ACC112 (cell line): ENCODE data around the gene SLC22A3.
A peak's percentile ranks its signal among the peaks of the same experiment; 100 is the strongest.

Experiments
- H2AFZ ChIP-seq: fragments of 200-600 bp; sonication (generic); one replicate; pipeline ENCODE4 v1.6.0; 2017; ENCODE audit warnings: antibody characterized with exemption, low read length; ENCODE audit not compliant: unreplicated experiment
- H3K27ac ChIP-seq: fragments of 200-600 bp; sonication (generic); 2 replicates; pipeline ENCODE4 v1.5.1; 2014; ENCODE audit warnings: low read depth, mild to moderate bottlenecking, antibody characterized with exemption, low read length, moderate library complexity
- H3K27me3 ChIP-seq: fragments of 200-600 bp; sonication (generic); 2 replicates; pipeline ENCODE4 v1.6.1; 2014; ENCODE audit warnings: mild to moderate bottlenecking, antibody characterized with exemption, low read length, moderate library complexity, mixed read lengths; ENCODE audit not compliant: insufficient read depth
- H3K36me3 ChIP-seq: fragments of 200-600 bp; sonication (generic); 2 replicates; pipeline ENCODE4 v1.6.1; 2016; ENCODE audit warnings: mild to moderate bottlenecking, antibody characterized with exemption, low read length, moderate library complexity, mixed read lengths; ENCODE audit not compliant: insufficient read depth
- H3K4me1 ChIP-seq: fragments of 200-600 bp; sonication (generic); one replicate; pipeline ENCODE4 v1.6.1; 2016; ENCODE audit warnings: low read length, mixed read lengths; ENCODE audit not compliant: insufficient read depth, unreplicated experiment, control insufficient read depth
- H3K4me3 ChIP-seq: fragments of 200-600 bp; sonication (generic); 2 replicates; pipeline ENCODE4 v1.5.1; 2014; ENCODE audit warnings: mild to moderate bottlenecking, low read depth, low read length
- H3K79me2 ChIP-seq: fragments of 200-600 bp; sonication (generic); one replicate; pipeline ENCODE4 v1.6.0; 2016; ENCODE audit warnings: low read length; ENCODE audit not compliant: control insufficient read depth, unreplicated experiment, insufficient read depth

The SLC22A3 gene

GRCh38 chr6:160336200-160336599 is 12.0 kb upstream of the SLC22A3 start:
- Histone ChIP-seq H3K4me1 (peaks cover 7% of the 10 kb centered on the region), H3K27me3 (peaks cover 12% of the 10 kb centered on the region), H3K79me2 (no peaks in the 10 kb centered on the region), H3K4me3 (no peak overlapping the region), H3K36me3 (no peaks in the 10 kb centered on the region), H2AFZ (no peak overlapping the region), H3K27ac (no peak overlapping the region)

- H3K4me3 ChIP-seq = no peak overlapping the region
- no peaks in the 10 kb centered on the region for H3K79me2 ChIP-seq
- peaks cover 7% of the 10 kb centered on the region for H3K4me1 ChIP-seq
- no peak overlapping the region for H3K27ac ChIP-seq
- no peaks in the 10 kb centered on the region for H3K36me3 ChIP-seq
- no peak overlapping the region for H2AFZ ChIP-seq
- peaks cover 4% of the 10 kb centered on the region for H3K27me3 ChIP-seq
Measured at GRCh38 chr6:160337301-160337700, 10.9 kb upstream of the SLC22A3 start.

GRCh38 chr6:160337991-160338390 is 10.2 kb upstream of the SLC22A3 start:
- H3K27ac ChIP-seq = no peak overlapping the region
- H2AFZ ChIP-seq = no peak overlapping the region
- no peaks in the 10 kb centered on the region for H3K36me3 ChIP-seq
- H3K27me3 ChIP-seq = no peaks in the 10 kb centered on the region
- H3K4me1 ChIP-seq = peaks cover 7% of the 10 kb centered on the region
- H3K4me3 ChIP-seq = no peak overlapping the region
- H3K79me2 ChIP-seq = no peaks in the 10 kb centered on the region

GRCh38 chr6:160343144-160343543 is 5.0 kb upstream of the SLC22A3 start:
- H3K27me3 ChIP-seq = no peaks in the 10 kb centered on the region
- no peaks in the 10 kb centered on the region for H3K36me3 ChIP-seq
- no peaks in the 10 kb centered on the region for H3K4me1 ChIP-seq

GRCh38 chr6:160344271-160344670 is 3.9 kb upstream of the SLC22A3 start:
- Histone ChIP-seq H3K4me1 (no peaks in the 10 kb centered on the region), H3K36me3 (no peaks in the 10 kb centered on the region), H2AFZ (no peak overlapping the region), H3K79me2 (no peaks in the 10 kb centered on the region), H3K27me3 (peaks cover 2% of the 10 kb centered on the region; the same call in 1 of the 2 replicates), H3K27ac (no peak overlapping the region), H3K4me3 (no peak overlapping the region)

More at GRCh38 chr6:160343144-160343543, 5.0 kb upstream of the SLC22A3 start:
- Histone ChIP-seq H3K79me2 (no peaks in the 10 kb centered on the region), H3K27ac (no peak overlapping the region), H2AFZ (no peak overlapping the region), H3K4me3 (no peak overlapping the region)

GRCh38 chr6:160347259-160348222 is 637 bp upstream of the SLC22A3 start:
- peaks cover 9% of the 10 kb centered on the region; the same call in 1 of the 2 replicates for H3K27me3 ChIP-seq

GRCh38 chr6:160349020-160349441 is 853 bp downstream of the SLC22A3 start:
- Histone ChIP-seq H3K4me1 (no peaks in the 10 kb centered on the region), H3K79me2 (no peaks in the 10 kb centered on the region), H3K36me3 (no peaks in the 10 kb centered on the region), H2AFZ (peak overlapping the region; percentile 55), H3K4me3 (peak overlapping the region; percentile 86), H3K27ac (no peak overlapping the region), H3K27me3 (peaks cover 9% of the 10 kb centered on the region; the same call in 1 of the 2 replicates)

More at GRCh38 chr6:160347259-160348222, 637 bp upstream of the SLC22A3 start:
- H3K36me3 ChIP-seq = no peaks in the 10 kb centered on the region
- H3K4me1 ChIP-seq = no peaks in the 10 kb centered on the region
- H3K4me3 ChIP-seq = peak overlapping the region; percentile 86; the same call in 1 of the 2 replicates
- no peaks in the 10 kb centered on the region for H3K79me2 ChIP-seq
- H2AFZ ChIP-seq = no peak overlapping the region
- no peak overlapping the region for H3K27ac ChIP-seq

- Histone ChIP-seq H3K79me2 (no peaks in the 10 kb centered on the region), H3K4me3 (no peak overlapping the region), H2AFZ (no peak overlapping the region), H3K4me1 (peaks cover 4% of the 10 kb centered on the region), H3K36me3 (no peaks in the 10 kb centered on the region), H3K27ac (no peak overlapping the region), H3K27me3 (peaks cover 9% of the 10 kb centered on the region; the same call in 1 of the 2 replicates)
Measured at GRCh38 chr6:160349814-160350350, 1.7 kb downstream of the SLC22A3 start.

- Histone ChIP-seq H3K4me1 (peaks cover 5% of the 10 kb centered on the region), H3K27me3 (peaks cover 9% of the 10 kb centered on the region; the same call in 1 of the 2 replicates), H3K4me3 (no peak overlapping the region), H2AFZ (no peak overlapping the region), H3K27ac (no peak overlapping the region), H3K36me3 (no peaks in the 10 kb centered on the region), H3K79me2 (no peaks in the 10 kb centered on the region)
Measured at GRCh38 chr6:160353950-160354496, 5.8 kb downstream of the SLC22A3 start.

GRCh38 chr6:160355001-160355400 is 6.8 kb downstream of the SLC22A3 start:
- H3K79me2 ChIP-seq = no peaks in the 10 kb centered on the region
- H3K27ac ChIP-seq = no peak overlapping the region
- peaks cover 5% of the 10 kb centered on the region for H3K4me1 ChIP-seq
- H3K27me3 ChIP-seq = peaks cover under 1% of the 10 kb centered on the region; the same call in 1 of the 2 replicates
- H3K4me3 ChIP-seq = no peak overlapping the region
- no peaks in the 10 kb centered on the region for H3K36me3 ChIP-seq
- peak overlapping the region; percentile 72 for H2AFZ ChIP-seq
